K562 (cell line): ENCODE measurements around the gene KRABD2.
A peak's percentile ranks its signal among the peaks of the same experiment; 100 is the strongest.

ENCODE experiments used
- PRDM10 ChIP-seq: fragments of 450-650 bp; IDR thresholded peaks from 2 replicates; pipeline ENCODE4 v1.6.1; 2018; ENCODE audit not compliant: partially characterized antibody
- RCOR1 ChIP-seq, 2 experiments: IDR thresholded peaks; 2 replicates each; pipeline ENCODE4 v1.6.1; 2012; ENCODE audit warnings: low read depth in 2 of 2, low read length in 2 of 2, borderline replicate concordance in 1 of 2, improper control_type of control experiment in 1 of 2
- ZNF134 ChIP-seq: fragments of 250-450 bp; sonication (Bioruptor Pico); conservative IDR thresholded peaks from 2 replicates; pipeline ENCODE4 v1.4.0; 2020
- ZNF146 ChIP-seq: IDR thresholded peaks from one replicate; pipeline ENCODE4 v1.6.1; 2018; ENCODE audit warnings: missing compliant biosample characterization; ENCODE audit not compliant: unreplicated experiment
- ZNF253 ChIP-seq: fragments of 250-450 bp; sonication (Bioruptor Pico); conservative IDR thresholded peaks from 2 replicates; pipeline ENCODE4 v1.6.1; 2021; ENCODE audit warnings: mild to moderate bottlenecking

GRCh38 chr17:8337802-8338752 lies 38.4 kb downstream of the KRABD2 start:
- 0 out of 4 replicates have a peak, but pooled peaks of 1 of the 2 experiments have one; percentile 22 for TF ChIP-seq RCOR1 (IDR thresholded peaks at IDR 0.05; ENCODE audit: borderline replicate concordance in 1 of 2, low read depth in 2 of 2, low read length in 2 of 2)
- no peak for TF ChIP-seq ZNF253 (CRISPR knock-in tag)
- TF ChIP-seq ZNF134: no peak
- no peak for TF ChIP-seq ZNF146
- TF ChIP-seq PRDM10: no peak
